Fibroblast of lung (primary cell): ENCODE data around the gene MORN4. TPM values are rescaled to one million over a fixed set of nuclear protein-coding genes. Genes with fewer than 3 reads are reported as not detected.
A peak's percentile ranks its signal among the peaks of the same experiment; 100 is the strongest.

Source experiments
- DNase-seq, 2 donors: peaks; one replicate each; pipeline versions ENCODE4 v3.0.0 to v3.0.0-alpha.2; 2010; ENCODE audit warnings: low read depth in 2 of 2
- H2AFZ ChIP-seq: 2 replicates; pipeline ENCODE4 v1.5.1; 2012; ENCODE audit warnings: low read length, control low read depth, inconsistent platforms
- H3K27ac ChIP-seq: 2 replicates; pipeline ENCODE4 v1.5.1; 2011; ENCODE audit warnings: low read length, control low read depth; ENCODE audit not compliant: insufficient read depth
- H3K27me3 ChIP-seq: 2 replicates; pipeline ENCODE4 v1.5.1; 2011; ENCODE audit warnings: mild to moderate bottlenecking, low read length; ENCODE audit not compliant: control insufficient read depth, insufficient read depth
- H3K36me3 ChIP-seq: 2 replicates; pipeline ENCODE4 v1.5.1; 2011; ENCODE audit warnings: low read length; ENCODE audit not compliant: control insufficient read depth, insufficient read depth
- H3K4me1 ChIP-seq: 2 replicates; pipeline ENCODE4 v1.5.1; 2011; ENCODE audit warnings: low read length; ENCODE audit not compliant: control insufficient read depth, insufficient read depth; ENCODE audit errors: extremely low read depth
- H3K4me2 ChIP-seq: 2 replicates; pipeline ENCODE4 v1.5.1; 2011; ENCODE audit warnings: low read length, control low read depth; ENCODE audit not compliant: insufficient read depth; ENCODE audit errors: extremely low read depth
- H3K4me3 ChIP-seq, 4 experiments: fragments of 200-600 bp in 1 of 4; sonication (generic) in 1 of 4; replicated peaks in 1 of 4; 2 replicates each; pipeline ENCODE4 v1.5.1; 2011 to 2016; ENCODE audit warnings: low read length in 4 of 4, low read depth in 3 of 4, mild to moderate bottlenecking in 3 of 4, control low read depth in 2 of 4, inconsistent platforms in 1 of 4, mixed read lengths in 1 of 4; ENCODE audit not compliant: insufficient read depth in 1 of 4; ENCODE audit errors: control extremely low read depth in 1 of 4
- H3K79me2 ChIP-seq: 2 replicates; pipeline ENCODE4 v1.5.1; 2012; ENCODE audit warnings: mild to moderate bottlenecking, low read length, inconsistent platforms; ENCODE audit not compliant: control insufficient read depth, insufficient read depth
- H3K9ac ChIP-seq: 2 replicates; pipeline ENCODE4 v1.5.1; 2011; ENCODE audit warnings: mild to moderate bottlenecking, low read length, control low read depth; ENCODE audit not compliant: insufficient read depth
- H3K9me3 ChIP-seq: 2 replicates; pipeline ENCODE4 v1.5.1; 2012; ENCODE audit warnings: low read depth, low read length; ENCODE audit not compliant: control insufficient read depth, insufficient read depth
- H4K20me1 ChIP-seq: 2 replicates; pipeline ENCODE4 v1.5.1; 2011; ENCODE audit warnings: low read length; ENCODE audit not compliant: control insufficient read depth, insufficient read depth; ENCODE audit errors: extremely low read depth
- EZH2 ChIP-seq: IDR thresholded peaks from 2 replicates; pipeline ENCODE4 v1.5.1; 2012; ENCODE audit warnings: low read length, control low read depth, mild to moderate bottlenecking; ENCODE audit errors: missing control alignments
- polyA plus RNA-seq, 2 donors: library from polyadenylated mRNA; depleted of rRNA in 1 of 2; stranded (reverse) in 1 of 2; unstranded in 1 of 2; fragments of >200 nt; gene quantifications; 2 replicates each; pipeline ENCODE4 v1.2.1, GENCODE V29; 2011 to 2012; ENCODE audit warnings: missing spikeins in 1 of 2
- total RNA-seq: library from RNA; depleted of rRNA; stranded (reverse); fragments of >200 nt; gene quantifications from 2 replicates; pipeline ENCODE4 v1.2.1, GENCODE V29; 2014
- TF ChIP-seq, protein P1 (sequence below), 2 donors: IDR thresholded peaks in 1 of 2; conservative IDR thresholded peaks in 1 of 2; 1 replicate in 1 of 2; 2 replicates in 1 of 2; pipeline ENCODE4 v1.5.1; 2011 to 2012; ENCODE audit warnings: low read length in 2 of 2, control low read depth in 1 of 2, inconsistent platforms in 1 of 2, low read depth in 1 of 2, mild to moderate bottlenecking in 1 of 2

The MORN4 gene
- total and polyA plus RNA-seq, 2 donors (not counting 1 experiment from before 2014, with no cell fraction given) = 13.2 to 13.4 TPM

DNA sequence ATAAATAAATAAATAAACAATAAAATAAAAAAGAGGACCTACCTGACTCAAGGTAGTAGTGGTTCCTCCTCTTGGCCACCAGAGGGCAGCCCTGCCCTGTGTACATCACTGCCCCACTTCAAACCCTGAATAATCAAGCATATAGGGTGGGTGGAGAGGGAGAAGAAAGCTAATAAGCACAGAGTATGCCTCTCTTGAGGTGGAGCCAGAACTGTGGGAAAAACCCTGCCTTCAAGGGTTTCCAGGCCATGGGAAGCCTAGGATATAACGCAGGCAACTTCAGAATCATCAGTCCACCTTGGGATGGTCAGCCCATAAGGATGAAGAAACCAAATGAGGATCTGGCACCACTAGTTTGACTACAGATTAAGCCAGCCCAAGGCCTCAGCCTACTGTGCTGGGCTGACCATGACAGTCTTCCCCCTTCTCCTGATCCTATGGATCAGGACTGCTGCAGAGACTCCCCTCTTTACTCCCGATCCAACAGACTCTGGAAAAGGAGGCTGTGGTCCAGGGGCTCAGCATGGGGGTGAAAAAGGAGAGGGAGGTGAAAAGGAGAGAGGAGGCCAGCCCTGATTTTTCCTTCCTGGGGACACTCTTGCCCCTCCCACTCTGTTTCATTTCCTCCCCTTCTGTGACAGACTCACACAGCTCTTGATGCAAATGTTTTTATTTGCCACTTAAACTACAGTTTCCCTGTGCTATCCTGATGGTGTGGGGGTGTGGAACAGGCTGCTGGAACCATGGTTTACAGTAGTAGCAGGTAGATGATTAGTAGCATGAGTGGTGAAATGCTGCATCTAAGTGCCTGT is 43.7 kb upstream of the MORN4 start:
- H3K4me1 ChIP-seq = no peaks in the 10 kb centered on the region
- H2AFZ ChIP-seq = no peak overlapping the region
- H3K27me3 ChIP-seq = no peaks in the 10 kb centered on the region
- peaks cover 23% of the 10 kb centered on the region for H3K36me3 ChIP-seq
- no peaks in the 10 kb centered on the region for H4K20me1 ChIP-seq
- H3K4me2 ChIP-seq = no peak overlapping the region
- H3K4me3 ChIP-seq = no peak overlapping the region
- H3K27ac ChIP-seq = no peak overlapping the region
- no peaks in the 10 kb centered on the region for H3K9me3 ChIP-seq
- H3K79me2 ChIP-seq = peaks cover 11% of the 10 kb centered on the region
- TF ChIP-seq, protein P1, sequence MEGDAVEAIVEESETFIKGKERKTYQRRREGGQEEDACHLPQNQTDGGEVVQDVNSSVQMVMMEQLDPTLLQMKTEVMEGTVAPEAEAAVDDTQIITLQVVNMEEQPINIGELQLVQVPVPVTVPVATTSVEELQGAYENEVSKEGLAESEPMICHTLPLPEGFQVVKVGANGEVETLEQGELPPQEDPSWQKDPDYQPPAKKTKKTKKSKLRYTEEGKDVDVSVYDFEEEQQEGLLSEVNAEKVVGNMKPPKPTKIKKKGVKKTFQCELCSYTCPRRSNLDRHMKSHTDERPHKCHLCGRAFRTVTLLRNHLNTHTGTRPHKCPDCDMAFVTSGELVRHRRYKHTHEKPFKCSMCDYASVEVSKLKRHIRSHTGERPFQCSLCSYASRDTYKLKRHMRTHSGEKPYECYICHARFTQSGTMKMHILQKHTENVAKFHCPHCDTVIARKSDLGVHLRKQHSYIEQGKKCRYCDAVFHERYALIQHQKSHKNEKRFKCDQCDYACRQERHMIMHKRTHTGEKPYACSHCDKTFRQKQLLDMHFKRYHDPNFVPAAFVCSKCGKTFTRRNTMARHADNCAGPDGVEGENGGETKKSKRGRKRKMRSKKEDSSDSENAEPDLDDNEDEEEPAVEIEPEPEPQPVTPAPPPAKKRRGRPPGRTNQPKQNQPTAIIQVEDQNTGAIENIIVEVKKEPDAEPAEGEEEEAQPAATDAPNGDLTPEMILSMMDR (conservative IDR thresholded peaks at IDR 0.05 in 1 of 2, IDR thresholded peaks at IDR 0.05 in 1 of 2; ENCODE audit: low read depth in 1 of 2, low read length in 2 of 2) = peak; percentile 84 to 88
- TF ChIP-seq EZH2 = no peak
- no peak overlapping the region for H3K9ac ChIP-seq
- peak; percentile 48 to 68 for DNase-seq

DNA sequence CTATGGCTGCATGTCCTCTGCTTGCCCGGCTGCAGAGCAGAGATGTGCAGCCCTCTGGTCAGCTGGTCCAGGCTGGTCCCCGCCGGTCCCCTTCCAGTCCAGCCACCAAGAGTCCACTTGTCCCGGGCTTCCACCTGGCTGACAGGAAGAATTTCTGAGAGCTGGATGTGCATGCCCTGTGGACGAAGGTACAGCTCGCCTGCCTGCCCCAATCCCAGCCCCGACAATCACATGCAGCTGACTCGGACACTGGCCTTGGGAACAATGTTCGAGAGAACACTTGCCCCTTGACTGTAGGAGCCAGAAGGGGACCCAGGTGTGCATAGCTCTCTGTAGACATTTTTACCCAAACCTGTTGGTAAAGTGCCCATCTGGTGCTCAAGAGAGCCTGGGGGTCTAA is 41.9 kb upstream of the MORN4 start:
- no peak overlapping the region for H3K9ac ChIP-seq
- no peaks in the 10 kb centered on the region for H3K27me3 ChIP-seq
- no peaks in the 10 kb centered on the region for H3K4me1 ChIP-seq
- no peak for DNase-seq
- H3K4me2 ChIP-seq = no peak overlapping the region
- no peak overlapping the region for H3K27ac ChIP-seq
- H2AFZ ChIP-seq = no peak overlapping the region
- TF ChIP-seq, protein P1 (conservative IDR thresholded peaks at IDR 0.05 in 1 of 2, IDR thresholded peaks at IDR 0.05 in 1 of 2; ENCODE audit: low read depth in 1 of 2, low read length in 2 of 2) = no peak
- no peak for TF ChIP-seq EZH2
- H3K36me3 ChIP-seq = peaks cover 23% of the 10 kb centered on the region
- H4K20me1 ChIP-seq = no peaks in the 10 kb centered on the region
- peaks cover 2% of the 10 kb centered on the region for H3K79me2 ChIP-seq
- no peak overlapping the region for H3K4me3 ChIP-seq
- H3K9me3 ChIP-seq = no peaks in the 10 kb centered on the region

DNA sequence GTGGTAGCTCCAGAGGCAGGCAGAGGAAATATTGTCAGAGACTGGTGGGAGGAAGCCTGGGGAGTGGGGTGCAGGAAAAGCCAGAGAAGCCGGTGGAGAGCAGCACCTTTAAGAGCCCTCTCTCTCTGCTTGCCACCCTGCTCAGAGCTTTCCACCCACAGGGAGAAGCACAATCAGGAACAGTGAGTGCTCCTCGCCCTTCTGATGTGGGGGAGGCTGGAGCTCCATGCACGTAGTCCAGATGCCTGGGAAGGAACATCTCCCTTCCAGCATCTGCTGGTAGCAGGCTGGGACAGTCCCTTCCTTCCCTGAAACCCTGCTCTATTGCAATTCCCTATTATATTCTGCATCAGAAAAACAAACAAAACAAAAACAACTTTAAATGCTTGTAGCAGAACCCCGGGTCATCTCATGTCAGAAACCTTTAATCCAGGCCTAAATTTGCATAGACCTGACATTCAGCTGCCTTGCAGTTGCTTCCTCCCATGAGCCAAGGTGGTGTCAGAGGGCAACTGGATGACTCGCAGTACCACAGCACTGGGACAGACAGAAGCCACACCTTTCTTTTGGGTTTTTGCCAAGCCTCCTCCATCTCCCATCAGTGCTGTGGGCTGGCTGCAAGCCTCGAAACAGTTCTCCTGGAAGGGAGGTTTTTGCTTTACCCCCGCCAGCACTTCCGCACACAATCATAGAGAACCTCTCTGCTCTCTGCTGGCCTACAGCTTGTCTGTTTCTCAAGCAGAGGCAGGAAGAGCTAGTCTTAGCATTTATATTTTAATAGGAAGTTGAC is 40.6 kb upstream of the MORN4 start:
- DNase-seq = peak; percentile 58 to 64

More for the DNA sequence above, 40.6 kb upstream of the MORN4 start:
- no peak overlapping the region for H3K9ac ChIP-seq
- H3K27me3 ChIP-seq = no peaks in the 10 kb centered on the region
- no peak overlapping the region for H3K4me3 ChIP-seq
- no peaks in the 10 kb centered on the region for H4K20me1 ChIP-seq
- H3K4me2 ChIP-seq = no peak overlapping the region
- TF ChIP-seq, protein P1 (conservative IDR thresholded peaks at IDR 0.05 in 1 of 2, IDR thresholded peaks at IDR 0.05 in 1 of 2; ENCODE audit: low read depth in 1 of 2, low read length in 2 of 2) = no peak
- no peak for TF ChIP-seq EZH2
- H3K36me3 ChIP-seq = peaks cover 22% of the 10 kb centered on the region
- no peaks in the 10 kb centered on the region for H3K9me3 ChIP-seq
- H3K4me1 ChIP-seq = no peaks in the 10 kb centered on the region
- H3K79me2 ChIP-seq = no peaks in the 10 kb centered on the region
- no peak overlapping the region for H3K27ac ChIP-seq
- H2AFZ ChIP-seq = no peak overlapping the region
